WTC11 (cell line): ENCODE results near the gene UCHL3.

Source experiments
- CREB1 ChIP-seq: sonication (generic); formaldehyde crosslinking; IDR thresholded peaks from 2 replicates; pipeline ENCODE4 v1.8.0; 2023; ENCODE audit warnings: mild to moderate bottlenecking, missing genetic modification reagents
- FOXJ3 ChIP-seq: sonication (generic); formaldehyde crosslinking; IDR thresholded peaks from 2 replicates; pipeline ENCODE4 v1.9.0; 2021; ENCODE audit warnings: missing genetic modification reagents, mild to moderate bottlenecking, borderline replicate concordance
- TF ChIP-seq, protein P1 (sequence below): sonication (generic); formaldehyde crosslinking; IDR thresholded peaks from 2 replicates; pipeline ENCODE4 v1.8.1; 2023; ENCODE audit warnings: mild to moderate bottlenecking, moderate library complexity, missing genetic modification reagents
- TF ChIP-seq, protein P2 (sequence below): fragments of 200-600 bp; IDR thresholded peaks from 2 replicates; pipeline ENCODE4 v1.8.0; 2022; ENCODE audit warnings: antibody characterized with exemption
- TF ChIP-seq, protein P3 (sequence below): sonication (generic); formaldehyde crosslinking; IDR thresholded peaks from 2 replicates; pipeline ENCODE4 v1.8.1; 2022; ENCODE audit warnings: mild to moderate bottlenecking, missing genetic modification reagents, moderate library complexity, borderline replicate concordance

DNA sequence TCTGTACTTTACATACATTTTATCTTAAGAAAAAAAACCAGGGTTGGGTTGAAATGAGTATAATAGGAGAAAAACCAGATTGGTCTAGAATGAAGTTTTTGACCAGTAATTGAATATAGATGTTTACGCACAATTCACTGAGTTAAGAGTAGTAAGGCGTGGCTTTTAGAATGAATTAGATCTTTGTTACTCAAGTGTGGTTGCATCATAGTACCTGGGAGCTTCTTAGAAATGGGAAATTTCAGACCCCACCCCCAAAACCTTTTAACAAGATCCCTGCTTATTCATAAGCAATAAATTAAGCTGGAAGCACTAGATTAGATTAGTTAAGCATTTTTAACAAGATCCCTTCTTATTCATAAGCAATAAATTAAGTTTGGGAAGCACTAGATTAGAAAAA is 57.9 kb downstream of the UCHL3 start:
- TF ChIP-seq, protein P1, sequence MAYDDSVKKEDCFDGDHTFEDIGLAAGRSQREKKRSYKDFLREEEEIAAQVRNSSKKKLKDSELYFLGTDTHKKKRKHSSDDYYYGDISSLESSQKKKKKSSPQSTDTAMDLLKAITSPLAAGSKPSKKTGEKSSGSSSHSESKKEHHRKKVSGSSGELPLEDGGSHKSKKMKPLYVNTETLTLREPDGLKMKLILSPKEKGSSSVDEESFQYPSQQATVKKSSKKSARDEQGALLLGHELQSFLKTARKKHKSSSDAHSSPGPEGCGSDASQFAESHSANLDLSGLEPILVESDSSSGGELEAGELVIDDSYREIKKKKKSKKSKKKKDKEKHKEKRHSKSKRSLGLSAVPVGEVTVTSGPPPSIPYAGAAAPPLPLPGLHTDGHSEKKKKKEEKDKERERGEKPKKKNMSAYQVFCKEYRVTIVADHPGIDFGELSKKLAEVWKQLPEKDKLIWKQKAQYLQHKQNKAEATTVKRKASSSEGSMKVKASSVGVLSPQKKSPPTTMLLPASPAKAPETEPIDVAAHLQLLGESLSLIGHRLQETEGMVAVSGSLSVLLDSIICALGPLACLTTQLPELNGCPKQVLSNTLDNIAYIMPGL (CRISPR knock-in tag) = no peak
- TF ChIP-seq FOXJ3 (CRISPR knock-in tag) = no peak
- TF ChIP-seq, protein P2, sequence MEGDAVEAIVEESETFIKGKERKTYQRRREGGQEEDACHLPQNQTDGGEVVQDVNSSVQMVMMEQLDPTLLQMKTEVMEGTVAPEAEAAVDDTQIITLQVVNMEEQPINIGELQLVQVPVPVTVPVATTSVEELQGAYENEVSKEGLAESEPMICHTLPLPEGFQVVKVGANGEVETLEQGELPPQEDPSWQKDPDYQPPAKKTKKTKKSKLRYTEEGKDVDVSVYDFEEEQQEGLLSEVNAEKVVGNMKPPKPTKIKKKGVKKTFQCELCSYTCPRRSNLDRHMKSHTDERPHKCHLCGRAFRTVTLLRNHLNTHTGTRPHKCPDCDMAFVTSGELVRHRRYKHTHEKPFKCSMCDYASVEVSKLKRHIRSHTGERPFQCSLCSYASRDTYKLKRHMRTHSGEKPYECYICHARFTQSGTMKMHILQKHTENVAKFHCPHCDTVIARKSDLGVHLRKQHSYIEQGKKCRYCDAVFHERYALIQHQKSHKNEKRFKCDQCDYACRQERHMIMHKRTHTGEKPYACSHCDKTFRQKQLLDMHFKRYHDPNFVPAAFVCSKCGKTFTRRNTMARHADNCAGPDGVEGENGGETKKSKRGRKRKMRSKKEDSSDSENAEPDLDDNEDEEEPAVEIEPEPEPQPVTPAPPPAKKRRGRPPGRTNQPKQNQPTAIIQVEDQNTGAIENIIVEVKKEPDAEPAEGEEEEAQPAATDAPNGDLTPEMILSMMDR = no peak
- TF ChIP-seq CREB1 (CRISPR knock-in tag) = no peak
- TF ChIP-seq, protein P3, sequence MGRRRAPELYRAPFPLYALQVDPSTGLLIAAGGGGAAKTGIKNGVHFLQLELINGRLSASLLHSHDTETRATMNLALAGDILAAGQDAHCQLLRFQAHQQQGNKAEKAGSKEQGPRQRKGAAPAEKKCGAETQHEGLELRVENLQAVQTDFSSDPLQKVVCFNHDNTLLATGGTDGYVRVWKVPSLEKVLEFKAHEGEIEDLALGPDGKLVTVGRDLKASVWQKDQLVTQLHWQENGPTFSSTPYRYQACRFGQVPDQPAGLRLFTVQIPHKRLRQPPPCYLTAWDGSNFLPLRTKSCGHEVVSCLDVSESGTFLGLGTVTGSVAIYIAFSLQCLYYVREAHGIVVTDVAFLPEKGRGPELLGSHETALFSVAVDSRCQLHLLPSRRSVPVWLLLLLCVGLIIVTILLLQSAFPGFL = no peak
